HEK293 (cell line): Measurements from ENCODE around the gene CCDC112.

Source experiments
- CTCF ChIP-seq: fragments of 450-650 bp; formaldehyde crosslinking; IDR thresholded peaks from 2 replicates; pipeline ENCODE4 v1.5.1; 2016; ENCODE audit warnings: missing biosample characterization, missing genetic modification characterization
- ELK4 ChIP-seq: IDR thresholded peaks from 2 replicates; pipeline ENCODE4 v1.6.1; 2011; ENCODE audit warnings: mild to moderate bottlenecking, low read depth, low read length, borderline replicate concordance
- SP2 ChIP-seq: fragments of 450-650 bp; formaldehyde crosslinking; IDR thresholded peaks from 2 replicates; pipeline ENCODE4 v1.5.1; 2016; ENCODE audit warnings: missing biosample characterization, missing genetic modification characterization
- ZBTB26 ChIP-seq: fragments of 450-650 bp; formaldehyde crosslinking; optimal IDR thresholded peaks from 2 replicates; pipeline ENCODE3; 2016; ENCODE audit warnings: missing biosample characterization, mild to moderate bottlenecking, missing genetic modification characterization
- ZNF350 ChIP-seq: fragments of 450-650 bp; formaldehyde crosslinking; IDR thresholded peaks from 2 replicates; pipeline ENCODE4 v1.5.0; 2017; ENCODE audit warnings: missing biosample characterization, mild to moderate bottlenecking, missing genetic modification characterization
- ZNF362 ChIP-seq: fragments of 450-650 bp; formaldehyde crosslinking; IDR thresholded peaks from 2 replicates; pipeline ENCODE4 v1.5.1; 2016; ENCODE audit warnings: missing biosample characterization, missing genetic modification characterization
- ZNF530 ChIP-seq: fragments of 450-650 bp; formaldehyde crosslinking; IDR thresholded peaks from 2 replicates; pipeline ENCODE4 v1.5.1; 2016; ENCODE audit warnings: low read depth, missing biosample characterization, missing genetic modification characterization
- ZNF600 ChIP-seq: fragments of 450-650 bp; formaldehyde crosslinking; IDR thresholded peaks from 2 replicates; pipeline ENCODE4 v1.5.1; 2016; ENCODE audit warnings: missing biosample characterization, missing genetic modification characterization
- ZNF639 ChIP-seq: fragments of 450-650 bp; formaldehyde crosslinking; IDR thresholded peaks from 2 replicates; pipeline ENCODE4 v1.5.1; 2016; ENCODE audit warnings: missing biosample characterization, missing genetic modification characterization
- ZNF76 ChIP-seq: fragments of 450-650 bp; formaldehyde crosslinking; IDR thresholded peaks from 2 replicates; pipeline ENCODE4; 2016; ENCODE audit warnings: low read depth, missing biosample characterization, missing genetic modification characterization, borderline replicate concordance
- ZNF837 ChIP-seq: fragments of 450-650 bp; formaldehyde crosslinking; IDR thresholded peaks from 2 replicates; pipeline ENCODE4 v1.5.1; 2016; ENCODE audit warnings: missing biosample characterization, missing genetic modification characterization

- TF ChIP-seq CTCF (tag by site-specific recombination) (no peak), ZNF639 (tag by site-specific recombination) (no peak), ZNF837 (no peak), ZNF530 (tag by site-specific recombination) (no peak), ZNF76 (no peak), ZBTB26 (tag by site-specific recombination) (no peak), ZNF350 (tag by site-specific recombination) (no peak), ZNF600 (no peak), ELK4 (no peak), SP2 (tag by site-specific recombination) (no peak), ZNF362 (tag by site-specific recombination) (no peak)
Observed at GRCh38 chr5:115320006-115320405, 23.6 kb upstream of the CCDC112 start.
